HL-60 (cell line): Measurements from ENCODE around the gene NRL.

Source experiments
- CTCF ChIP-seq: IDR thresholded peaks from one replicate; pipeline ENCODE4 v1.5.1; 2011; ENCODE audit warnings: low read length, control low read depth, inconsistent platforms; ENCODE audit not compliant: insufficient read depth
- GABPA ChIP-seq: IDR thresholded peaks from 2 replicates; pipeline ENCODE4 v1.6.1; 2012; ENCODE audit warnings: low read depth
- POLR2AphosphoS5 ChIP-seq: IDR thresholded peaks from 2 replicates; pipeline ENCODE4 v1.6.1; 2012; ENCODE audit warnings: low read depth
- SPI1 ChIP-seq: IDR thresholded peaks from 2 replicates; pipeline ENCODE4 v1.6.1; 2012; ENCODE audit warnings: low read depth, mild to moderate bottlenecking, borderline replicate concordance

- TF ChIP-seq CTCF (no peak), POLR2AphosphoS5 (0 out of 2 replicates have a peak, but pooled peaks have one; percentile 16), GABPA (no peak), SPI1 (no peak)
Observed at GRCh38 chr14:24122898-24123297, 8.1 kb upstream of the NRL start.
